HEK293T (cell line): Measurements from ENCODE around the gene SLC7A14.

Source experiments
- CTCF ChIA-PET: fragments of 350-600 bp; formaldehyde crosslinking; extraction: SDS; loops from one replicate; lab custom pipeline; 2021; ENCODE audit warnings: antibody characterized with exemption, inconsistent platforms; lab: Yijun Ruan, JAX
- POLR2A ChIA-PET: fragments of 350-600 bp; formaldehyde crosslinking; extraction: SDS; loops from one replicate; lab custom pipeline; 2020; ENCODE audit warnings: antibody characterized with exemption, inconsistent platforms; lab: Yijun Ruan, JAX
- DNase-seq: peaks from one replicate; pipeline ENCODE4 v3.0.0; 2012; ENCODE audit warnings: mixed read lengths; ENCODE audit errors: extremely low spot score
- ARNT ChIP-seq: fragments of 450-650 bp; IDR thresholded peaks from 2 replicates; pipeline ENCODE4 v1.6.1; 2017; ENCODE audit warnings: mild to moderate bottlenecking
- BHLHE40 ChIP-seq: fragments of 450-650 bp; IDR thresholded peaks from 2 replicates; pipeline ENCODE4 v1.6.1; 2016; ENCODE audit warnings: mild to moderate bottlenecking, moderate library complexity, borderline replicate concordance
- CTBP1 ChIP-seq: fragments of 450-650 bp; IDR thresholded peaks from 2 replicates; pipeline ENCODE4 v1.6.1; 2016; ENCODE audit warnings: borderline replicate concordance
- ELF4 ChIP-seq: fragments of 450-650 bp; IDR thresholded peaks from 2 replicates; pipeline ENCODE4 v1.6.1; 2017; ENCODE audit warnings: antibody characterized with exemption
- FOXA1 ChIP-seq: fragments of 450-650 bp; IDR thresholded peaks from 2 replicates; pipeline ENCODE4 v1.6.1; 2016; ENCODE audit warnings: mild to moderate bottlenecking
- FOXK2 ChIP-seq: fragments of 450-650 bp; IDR thresholded peaks from 2 replicates; pipeline ENCODE4 v1.6.1; 2016; ENCODE audit warnings: mild to moderate bottlenecking
- FOXM1 ChIP-seq: fragments of 450-650 bp; IDR thresholded peaks from 2 replicates; pipeline ENCODE4 v1.6.1; 2017; ENCODE audit warnings: mild to moderate bottlenecking, borderline replicate concordance
- HDGF ChIP-seq: fragments of 450-650 bp; IDR thresholded peaks from 2 replicates; pipeline ENCODE4 v1.6.1; 2017; ENCODE audit warnings: antibody characterized with exemption, borderline replicate concordance
- L3MBTL2 ChIP-seq: fragments of 450-650 bp; conservative IDR thresholded peaks from 2 replicates; pipeline ENCODE4 v1.6.1; 2016; ENCODE audit warnings: mild to moderate bottlenecking
- LEF1 ChIP-seq: fragments of 450-650 bp; IDR thresholded peaks from 2 replicates; pipeline ENCODE4 v1.6.1; 2017; ENCODE audit warnings: mild to moderate bottlenecking, borderline replicate concordance
- NFRKB ChIP-seq: fragments of 450-650 bp; IDR thresholded peaks from 2 replicates; pipeline ENCODE4 v1.6.1; 2016; ENCODE audit warnings: mild to moderate bottlenecking, moderate library complexity
- SP1 ChIP-seq: fragments of 450-650 bp; IDR thresholded peaks from 2 replicates; pipeline ENCODE4 v1.6.1; 2017
- SUZ12 ChIP-seq: fragments of 450-650 bp; IDR thresholded peaks from 2 replicates; pipeline ENCODE4 v1.6.1; 2016; ENCODE audit warnings: mild to moderate bottlenecking
- TARDBP ChIP-seq: fragments of 450-650 bp; IDR thresholded peaks from 2 replicates; pipeline ENCODE4 v1.6.1; 2016
- ZNF384 ChIP-seq: fragments of 450-650 bp; IDR thresholded peaks from 2 replicates; pipeline ENCODE4 v1.6.1; 2016
- TF ChIP-seq, protein P1 (sequence below): fragments of 450-650 bp; IDR thresholded peaks from 2 replicates; pipeline ENCODE4 v1.6.1; 2016

Gene SLC7A14

GRCh38 chr3:170599091-170599490 lies 13.2 kb upstream of the SLC7A14 start:
- ChIA-PET POLR2A (no interaction called here), CTCF (no interaction called here)
- TF ChIP-seq CTBP1 (no peak), ELF4 (no peak), TARDBP (no peak), SUZ12 (no peak), ZNF384 (no peak), L3MBTL2 (no peak), ARNT (no peak), FOXA1 (no peak), HDGF (no peak), FOXK2 (no peak), FOXM1 (no peak), BHLHE40 (no peak), SP1 (no peak), LEF1 (no peak), NFRKB (no peak)
- TF ChIP-seq, protein P1, sequence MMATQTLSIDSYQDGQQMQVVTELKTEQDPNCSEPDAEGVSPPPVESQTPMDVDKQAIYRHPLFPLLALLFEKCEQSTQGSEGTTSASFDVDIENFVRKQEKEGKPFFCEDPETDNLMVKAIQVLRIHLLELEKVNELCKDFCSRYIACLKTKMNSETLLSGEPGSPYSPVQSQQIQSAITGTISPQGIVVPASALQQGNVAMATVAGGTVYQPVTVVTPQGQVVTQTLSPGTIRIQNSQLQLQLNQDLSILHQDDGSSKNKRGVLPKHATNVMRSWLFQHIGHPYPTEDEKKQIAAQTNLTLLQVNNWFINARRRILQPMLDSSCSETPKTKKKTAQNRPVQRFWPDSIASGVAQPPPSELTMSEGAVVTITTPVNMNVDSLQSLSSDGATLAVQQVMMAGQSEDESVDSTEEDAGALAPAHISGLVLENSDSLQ, result no peak
- DNase-seq, result no peak

GRCh38 chr3:170598091-170598502 lies 12.2 kb upstream of the SLC7A14 start:
- DNase-seq, result no peak
- ChIA-PET CTCF (no interaction called here), POLR2A (no interaction called here)

GRCh38 chr3:170594528-170594927 lies 8.7 kb upstream of the SLC7A14 start:
- TF ChIP-seq BHLHE40 (no peak), CTBP1 (no peak), NFRKB (no peak), ZNF384 (no peak), LEF1 (no peak), FOXM1 (no peak), L3MBTL2 (no peak), SUZ12 (no peak), FOXK2 (no peak), ELF4 (no peak), SP1 (no peak), TARDBP (no peak), ARNT (no peak), HDGF (no peak), FOXA1 (no peak)
- TF ChIP-seq, protein P1, result no peak
- ChIA-PET CTCF (no interaction called here), POLR2A (no interaction called here)
- DNase-seq, result no peak

More at GRCh38 chr3:170598091-170598502, 12.2 kb upstream of the SLC7A14 start:
- TF ChIP-seq ELF4, result no peak

GRCh38 chr3:170593634-170594033 lies 7.8 kb upstream of the SLC7A14 start:
- POLR2A ChIA-PET, result no interaction called here
- CTCF ChIA-PET, result no interaction called here

DNA sequence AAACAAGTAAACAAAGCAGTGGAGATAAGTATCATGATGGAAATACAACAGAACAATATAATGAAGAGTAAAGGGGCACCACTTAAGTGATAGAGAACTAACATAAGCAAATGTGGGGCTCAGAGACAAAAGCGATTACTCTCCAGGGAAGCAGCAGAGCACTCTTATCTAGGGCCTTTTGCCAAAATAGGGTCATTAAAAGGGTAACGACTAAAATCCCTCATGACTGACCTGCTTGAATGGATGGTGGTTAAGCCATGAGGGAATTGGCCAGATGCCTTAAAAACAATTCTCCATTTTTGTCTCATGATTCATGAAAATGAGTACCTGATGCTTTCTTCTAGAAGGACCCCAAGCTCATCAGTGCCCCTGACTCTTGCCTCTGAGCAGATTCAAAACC lies 3.2 kb upstream of the SLC7A14 start:
- TF ChIP-seq LEF1 (no peak), CTBP1 (no peak), SP1 (no peak), FOXA1 (no peak), ZNF384 (no peak), FOXK2 (no peak), HDGF (no peak), BHLHE40 (no peak), ELF4 (no peak), FOXM1 (no peak), SUZ12 (no peak)
- TF ChIP-seq, protein P1, result no peak
- ChIA-PET POLR2A (no interaction called here), CTCF (interaction anchor here (0.6 kb wide), 1 partner anchor 11 kb away, joined by 3 read pairs; no protein-coding TSS in a partner anchor)
- no peak for DNase-seq

More at GRCh38 chr3:170593634-170594033, 7.8 kb upstream of the SLC7A14 start:
- TF ChIP-seq ZNF384 (no peak), L3MBTL2 (no peak), HDGF (no peak), BHLHE40 (no peak), SUZ12 (no peak), TARDBP (no peak), CTBP1 (no peak), LEF1 (no peak), SP1 (no peak), ELF4 (no peak)
- TF ChIP-seq, protein P1, result no peak
- DNase-seq, result no peak

DNA sequence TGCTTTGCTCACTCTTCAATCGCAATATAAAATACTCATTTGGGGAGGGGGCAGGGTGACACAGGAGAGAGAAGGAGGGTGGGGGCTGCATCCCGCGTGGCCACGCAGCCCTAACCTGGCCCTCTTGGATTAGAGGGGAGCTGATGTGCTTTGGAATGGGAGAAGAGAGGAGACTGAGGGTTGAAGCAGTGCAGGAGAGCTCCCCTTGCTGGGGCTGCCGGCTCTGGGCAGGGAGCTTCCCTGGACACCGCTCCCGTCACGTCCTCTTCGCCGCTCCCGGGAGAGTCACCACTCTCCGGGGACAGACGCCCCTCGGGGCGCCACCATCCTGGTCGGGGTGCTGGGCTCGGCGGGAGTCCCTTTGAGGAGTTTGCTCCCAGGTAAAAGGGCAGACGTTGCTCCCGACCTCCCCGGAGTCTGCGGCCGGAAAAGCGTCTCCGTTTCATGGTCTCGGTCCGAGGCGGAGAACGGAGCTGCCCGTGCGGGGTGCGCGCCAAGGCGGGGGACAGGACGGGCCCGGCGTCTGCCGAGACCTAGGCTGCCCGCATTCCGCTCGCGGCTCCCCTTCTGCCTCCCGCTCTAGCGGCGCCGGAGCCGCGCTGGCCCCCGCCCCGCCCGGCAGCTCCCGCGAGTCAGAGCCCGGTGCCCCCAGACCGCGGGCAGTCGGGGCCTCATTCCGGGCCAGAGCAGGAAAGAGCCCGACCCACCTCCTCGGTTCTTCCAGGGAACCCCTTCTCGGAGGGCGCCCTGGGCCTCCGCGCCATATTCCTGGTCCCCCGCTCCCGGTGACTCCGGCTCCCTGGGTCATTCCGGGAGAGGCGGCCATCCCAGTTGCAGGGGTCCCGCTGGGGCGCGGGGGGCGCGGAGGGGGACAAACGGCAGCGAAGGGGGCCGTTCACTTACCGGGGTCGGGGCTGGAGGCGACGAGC lies 603 bp downstream of the SLC7A14 start:
- ChIA-PET CTCF (no interaction called here), POLR2A (no interaction called here)
- DNase-seq, result no peak
- TF ChIP-seq CTBP1, result no peak
- no peak for TF ChIP-seq TARDBP
- no peak for TF ChIP-seq FOXM1
- TF ChIP-seq NFRKB, result no peak
- TF ChIP-seq LEF1, result no peak
- no peak for TF ChIP-seq FOXK2
- TF ChIP-seq BHLHE40, result no peak
- no peak for TF ChIP-seq SP1
- no peak for TF ChIP-seq ZNF384
- TF ChIP-seq L3MBTL2, result no peak
- TF ChIP-seq FOXA1, result no peak
- no peak for TF ChIP-seq ARNT
- TF ChIP-seq, protein P1, result no peak
- no peak for TF ChIP-seq SUZ12
- no peak for TF ChIP-seq ELF4
